ENCODE measurements around the gene DIO3. TPM values are rescaled to one million over a fixed set of nuclear protein-coding genes. Genes with fewer than 3 reads are reported as not detected.

The DIO3 gene
- total and polyA plus RNA-seq, 2 experiments from 2014 or later = 18.4 to 51.1 TPM

GRCh38 chr14:101600891-101601605, 39.8 kb downstream of the DIO3 start:
- no peak for TF ChIP-seq EZH2phosphoT487 (IDR thresholded peaks at IDR 0.05; ENCODE audit: low read depth, severe bottlenecking, unreplicated experiment)
- TF ChIP-seq EZH2 (IDR thresholded peaks at IDR 0.05; ENCODE audit: borderline replicate concordance) = no peak
- TF ChIP-seq CTCF (IDR thresholded peaks at IDR 0.05; ENCODE audit: poor library complexity) = no peak
- H3K27ac ChIP-seq = no peak overlapping the region
- H3K9me2 ChIP-seq (replicated peaks; ENCODE audit: insufficient read depth) = no peaks in the 10 kb centered on the region
- no peaks in the 10 kb centered on the region for H3K79me2 ChIP-seq
- H3K4me1 ChIP-seq (ENCODE audit: insufficient read depth) = no peaks in the 10 kb centered on the region
- DNase-seq (ENCODE audit: low spot score) = no peak
- no peak overlapping the region for H3K4me3 ChIP-seq
- H3K4me2 ChIP-seq = no peak overlapping the region
- H3K9me3 ChIP-seq (ENCODE audit: low read depth) = no peaks in the 10 kb centered on the region
- no peaks in the 10 kb centered on the region for H4K20me1 ChIP-seq (ENCODE audit: insufficient read depth, poor library complexity, severe bottlenecking)
- WGBS (ENCODE audit: low lambda C conversion rate, missing lambda C conversion rate) = 94% methylated on average over 12 of the region's 12 CpGs
- no peak overlapping the region for H2AFZ ChIP-seq
- no peaks in the 10 kb centered on the region for H3K36me3 ChIP-seq (replicated peaks; ENCODE audit: insufficient read depth, low read depth)
- peaks cover 2% of the 10 kb centered on the region for H3K27me3 ChIP-seq

- H3K4me1 ChIP-seq (ENCODE audit: insufficient read depth) = no peaks in the 10 kb centered on the region
- no peaks in the 10 kb centered on the region for H3K36me3 ChIP-seq (replicated peaks; ENCODE audit: insufficient read depth, low read depth)
- 92% methylated on average over 31 of the region's 35 CpGs for WGBS (ENCODE audit: low lambda C conversion rate, missing lambda C conversion rate)
- no peaks in the 10 kb centered on the region for H3K9me3 ChIP-seq (ENCODE audit: low read depth)
- no peak overlapping the region for H2AFZ ChIP-seq
- H4K20me1 ChIP-seq (ENCODE audit: insufficient read depth, poor library complexity, severe bottlenecking) = no peaks in the 10 kb centered on the region
- no peak overlapping the region for H3K4me3 ChIP-seq
- no peak for DNase-seq (ENCODE audit: low spot score)
- peaks cover 10% of the 10 kb centered on the region for H3K27me3 ChIP-seq
- TF ChIP-seq EZH2 (IDR thresholded peaks at IDR 0.05; ENCODE audit: borderline replicate concordance) = no peak
- no peak for TF ChIP-seq CTCF (IDR thresholded peaks at IDR 0.05; ENCODE audit: poor library complexity)
- no peak for TF ChIP-seq EZH2phosphoT487 (IDR thresholded peaks at IDR 0.05; ENCODE audit: low read depth, severe bottlenecking, unreplicated experiment)
- H3K79me2 ChIP-seq = no peaks in the 10 kb centered on the region
- H3K27ac ChIP-seq = no peak overlapping the region
- no peak overlapping the region for H3K4me2 ChIP-seq
- no peaks in the 10 kb centered on the region for H3K9me2 ChIP-seq (replicated peaks; ENCODE audit: insufficient read depth)
Observed at GRCh38 chr14:101601606-101602465, 40.5 kb downstream of the DIO3 start.

- 95% methylated on average over 12 of the region's 12 CpGs for WGBS (ENCODE audit: low lambda C conversion rate, missing lambda C conversion rate)
- Histone ChIP-seq H3K4me2 (no peak overlapping the region), H3K9me2 (replicated peaks; ENCODE audit: insufficient read depth) (no peaks in the 10 kb centered on the region), H3K4me3 (no peak overlapping the region), H3K79me2 (no peaks in the 10 kb centered on the region), H3K9me3 (ENCODE audit: low read depth) (no peaks in the 10 kb centered on the region), H2AFZ (no peak overlapping the region), H3K27ac (no peak overlapping the region), H3K27me3 (peaks cover 11% of the 10 kb centered on the region), H3K4me1 (ENCODE audit: insufficient read depth) (no peaks in the 10 kb centered on the region), H4K20me1 (ENCODE audit: insufficient read depth, poor library complexity, severe bottlenecking) (no peaks in the 10 kb centered on the region), H3K36me3 (replicated peaks; ENCODE audit: insufficient read depth, low read depth) (no peaks in the 10 kb centered on the region)
- no peak for DNase-seq (ENCODE audit: low spot score)
- TF ChIP-seq CTCF (IDR thresholded peaks at IDR 0.05; ENCODE audit: poor library complexity) = no peak
- TF ChIP-seq EZH2 (IDR thresholded peaks at IDR 0.05; ENCODE audit: borderline replicate concordance) = no peak
Observed at GRCh38 chr14:101602466-101602840, 41.2 kb downstream of the DIO3 start.
